Measurements from ENCODE around the gene PNMA3.

GRCh38 chrX:153075366-153075765 lies 19.1 kb downstream of the PNMA3 start:
- no peak for TF ChIP-seq GATA2 (IDR thresholded peaks at IDR 0.05; ENCODE audit: low read depth, low read length)
- no peak for TF ChIP-seq GATA3 (IDR thresholded peaks at IDR 0.05; ENCODE audit: low read depth, low read length)
